T-helper 22 cell (primary cell): ENCODE data around the gene GPR160.
"Not testable (repeated sequence)": the region's sequence is repeated elsewhere in the genome, so short reads cannot be mapped to it uniquely, and the experiment has no call there.

Experiments used
- DNase-seq: peaks from one replicate; pipeline ENCODE4 v3.0.0-alpha.2; 2020; ENCODE audit warnings: low read depth

Gene GPR160

DNA sequence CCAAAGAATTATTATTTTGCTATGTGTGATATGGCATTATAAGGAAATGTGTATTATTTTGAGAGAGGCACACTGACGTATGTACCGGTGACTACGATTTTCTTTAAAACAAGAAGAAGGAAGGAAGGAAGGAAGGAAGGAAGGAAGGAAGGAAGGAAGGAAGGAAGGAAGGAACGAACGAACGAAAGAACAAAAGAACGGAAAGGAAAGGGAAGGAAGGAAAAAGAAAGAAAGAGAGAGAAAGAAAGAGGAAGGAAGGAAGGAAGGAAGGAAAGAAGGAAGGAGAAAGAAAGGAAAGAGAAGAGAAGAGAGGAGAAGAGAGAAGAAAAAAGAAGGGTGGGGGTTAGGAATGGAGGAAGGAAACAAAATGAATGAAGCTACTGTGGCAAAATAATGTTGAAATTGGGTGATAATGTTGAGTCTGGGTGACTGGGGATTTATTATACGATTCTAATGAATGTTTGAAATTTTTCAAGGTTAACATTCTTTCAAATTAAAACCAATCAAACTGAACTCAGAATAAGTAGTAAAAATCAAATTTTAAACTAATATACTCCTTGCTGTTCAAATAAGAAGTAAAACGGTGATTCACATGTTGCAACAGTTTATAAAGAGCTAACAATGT lies 73.5 kb downstream of the GPR160 start:
- DNase-seq: no peak

DNA sequence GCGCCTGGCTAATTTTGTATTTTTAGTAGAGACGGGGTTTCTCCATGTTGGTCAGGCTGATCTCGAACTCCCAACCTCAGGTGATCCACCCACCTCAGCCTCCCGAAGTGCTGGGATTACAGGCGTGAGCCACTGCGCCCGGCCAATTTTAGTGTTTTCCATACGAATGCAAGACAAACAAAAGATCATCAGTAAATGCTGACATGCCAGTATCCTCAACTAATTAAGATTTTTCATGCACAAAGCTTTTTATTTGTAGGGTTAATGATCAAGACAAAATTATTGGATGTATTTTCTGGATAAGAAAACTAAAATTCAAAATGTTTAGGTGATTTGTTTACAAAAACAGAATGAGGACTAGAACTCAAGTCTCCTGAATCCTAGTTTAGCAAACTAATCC lies 76.4 kb downstream of the GPR160 start:
- DNase-seq: not testable (repeated sequence)

DNA sequence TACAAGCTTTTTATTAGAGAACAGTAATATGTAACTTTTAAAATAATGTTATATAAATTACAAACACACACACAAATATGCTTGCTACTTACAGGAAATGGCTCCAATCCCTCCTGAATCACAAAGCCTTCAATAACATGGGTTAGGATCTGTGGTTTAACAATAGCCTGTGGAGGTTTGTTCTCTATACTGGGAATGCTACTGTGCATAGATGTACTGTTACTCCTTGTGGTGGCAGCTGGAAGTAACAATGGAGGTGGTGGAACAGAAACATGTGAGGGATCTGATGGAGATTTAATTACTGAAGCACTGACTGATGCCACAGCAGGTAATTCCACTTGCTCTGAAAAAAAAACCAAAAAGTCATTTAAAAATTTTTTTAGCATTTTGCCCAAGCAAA lies 79.3 kb downstream of the GPR160 start:
- DNase-seq: no peak

DNA sequence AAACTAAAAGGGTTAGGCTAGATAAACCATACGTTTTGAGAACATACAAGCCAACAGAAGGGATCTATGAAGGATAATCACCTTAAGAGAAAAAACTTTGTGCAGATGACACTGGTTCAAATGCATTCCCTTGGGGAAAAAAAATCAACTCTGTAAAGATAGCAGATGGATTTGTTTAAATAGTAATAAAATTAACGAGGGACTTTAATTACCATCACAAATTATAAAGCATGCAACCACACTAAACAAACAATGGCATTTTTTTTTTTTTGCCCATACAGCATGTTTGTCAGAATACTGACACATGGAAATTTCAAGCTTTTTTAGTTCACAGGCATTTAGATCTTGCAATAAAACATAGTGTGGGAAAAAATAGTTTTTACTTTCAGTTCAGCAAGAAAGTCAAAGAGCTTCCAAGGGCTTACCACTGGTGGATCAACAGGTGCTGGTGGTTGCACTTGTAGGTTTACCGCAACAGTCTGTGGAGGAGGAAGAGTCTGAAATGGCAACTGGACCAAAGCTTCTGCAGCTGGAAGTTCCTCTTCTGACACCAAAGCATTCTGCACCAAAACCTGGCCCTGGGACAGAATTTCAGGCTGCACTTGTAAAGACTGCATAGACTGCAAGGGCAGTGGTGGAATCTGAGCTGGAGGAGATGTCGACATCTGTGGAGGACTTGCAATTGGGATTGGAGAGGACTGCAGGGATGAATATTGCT lies 90.6 kb downstream of the GPR160 start:
- DNase-seq: no peak

DNA sequence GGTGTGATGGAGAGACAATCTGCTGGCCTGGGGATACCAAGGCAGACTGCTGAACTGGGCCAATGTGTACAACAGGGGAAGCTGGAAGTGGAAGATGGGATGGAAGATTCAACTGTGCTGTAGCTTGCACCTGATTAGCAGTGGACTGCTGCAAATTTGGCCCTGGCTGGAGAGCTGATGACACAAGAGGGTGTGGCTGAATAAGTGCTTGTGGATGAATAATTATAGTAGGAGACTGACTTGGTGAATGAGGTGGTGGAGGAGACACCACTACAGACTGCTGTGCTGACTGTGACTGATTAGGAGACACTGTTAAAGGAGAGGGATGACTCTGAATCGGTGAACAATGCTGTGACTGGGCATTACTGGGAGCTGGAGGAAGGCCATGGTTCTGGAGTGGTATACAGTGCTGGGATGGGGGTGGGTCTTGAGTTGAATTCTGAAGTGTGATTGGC lies 91.2 kb downstream of the GPR160 start:
- DNase-seq: no peak

DNA sequence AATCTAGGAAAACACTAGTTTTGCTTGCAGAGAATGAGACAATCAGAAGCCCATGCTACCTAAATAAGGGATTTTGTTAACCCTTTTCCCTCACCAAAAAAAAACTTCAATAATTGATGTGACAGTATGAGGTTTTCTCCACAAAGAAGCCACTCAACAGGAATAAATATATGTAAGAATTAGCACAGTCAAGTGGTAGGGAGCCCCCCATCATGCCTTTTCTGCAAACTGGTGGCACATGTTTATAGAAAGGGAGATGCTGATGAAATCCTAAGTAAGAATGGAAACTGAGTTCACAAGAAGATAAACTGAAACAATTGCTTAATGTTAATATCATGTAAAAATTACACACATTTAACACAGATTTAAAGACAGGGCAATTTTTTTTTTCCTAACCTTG lies 92.7 kb downstream of the GPR160 start:
- no peak for DNase-seq

DNA sequence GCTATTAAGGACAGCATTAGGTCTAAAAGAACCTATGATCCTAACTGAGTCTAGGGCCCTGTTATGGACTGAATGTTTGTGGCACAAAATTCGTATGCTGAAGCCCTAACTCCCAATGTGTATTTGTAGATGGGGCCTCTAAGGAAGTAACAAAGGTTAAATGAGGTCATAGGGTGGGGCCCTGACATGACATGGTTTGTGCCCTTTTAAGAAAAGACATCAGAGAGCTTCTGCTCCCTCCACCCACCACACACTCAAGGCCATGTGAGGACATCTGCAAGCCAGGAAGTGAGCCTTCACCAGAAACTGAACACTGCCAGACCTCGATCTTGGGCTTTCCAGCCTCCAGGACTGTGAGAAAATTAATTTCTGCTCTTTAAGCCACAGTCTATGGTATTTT lies 94.5 kb downstream of the GPR160 start:
- DNase-seq: no peak
